NCI-H2171 treated with DMSO at 0.1 percent for 48 hours (cell line): ENCODE measurements around the gene BABAM2.
"Not testable (repeated sequence)": the region's sequence is repeated elsewhere in the genome, so short reads cannot be mapped to it uniquely, and the experiment has no call there.

Experiments used
- DNase-seq: peaks from one replicate; lab custom pipeline; 2025; lab: John Stamatoyannopoulos, UW

BABAM2 gene

DNA sequence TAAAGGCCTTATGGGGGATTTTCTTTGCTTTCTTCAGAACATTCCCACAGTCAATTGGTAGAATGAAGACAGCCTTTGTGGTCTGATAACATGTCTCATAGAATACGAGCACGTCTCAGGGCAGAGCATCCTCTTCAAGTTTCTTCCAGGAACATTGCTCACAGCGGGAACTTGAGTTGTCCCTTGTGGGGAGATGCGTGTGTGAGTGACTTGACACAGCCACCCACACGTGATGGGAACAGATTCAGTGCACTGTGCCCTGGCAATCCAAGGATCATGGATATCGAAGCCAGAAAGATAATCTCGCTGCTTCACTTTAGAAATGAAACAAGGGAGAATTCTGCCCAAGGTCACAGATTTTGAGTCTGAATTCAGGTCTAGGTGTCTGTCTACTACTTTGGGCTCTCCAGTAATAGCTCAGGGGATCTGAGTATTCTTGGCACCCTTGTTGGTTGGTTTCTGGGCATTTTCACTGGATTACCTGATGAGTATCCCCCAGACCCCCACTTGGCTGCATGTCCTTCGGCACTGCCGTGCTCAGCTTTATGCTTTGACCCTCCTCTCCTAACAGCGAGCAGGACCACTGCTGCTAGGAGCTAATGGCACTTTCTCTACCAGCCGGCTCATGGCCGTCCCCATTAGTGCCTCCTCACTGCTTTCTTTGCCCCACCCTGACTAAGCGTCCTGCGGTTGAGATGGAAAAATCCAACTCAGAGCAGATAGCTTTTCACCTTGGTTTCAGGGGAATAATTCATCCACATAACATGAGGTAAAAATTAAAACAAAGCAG, 426.2 kb downstream of the BABAM2 start:
- no peak for DNase-seq

DNA sequence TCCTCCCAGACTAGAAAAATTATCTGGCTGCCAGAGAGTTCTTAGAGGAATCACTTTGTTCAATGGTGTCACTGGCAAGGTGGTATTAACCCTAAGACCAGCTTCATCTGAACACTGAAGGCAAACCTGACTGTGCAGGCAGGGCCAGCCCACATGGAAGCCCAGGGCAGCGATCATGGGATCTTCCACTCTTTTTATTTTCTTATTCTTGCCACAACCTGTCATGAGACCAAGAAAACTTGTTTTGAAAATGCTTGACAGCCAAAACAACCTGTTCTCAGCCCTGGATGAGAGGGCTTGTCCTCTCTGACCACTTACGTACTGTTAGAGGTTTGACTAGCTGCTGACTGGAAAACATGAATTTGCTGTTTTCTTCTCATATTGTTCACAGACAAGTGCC, 426.9 kb downstream of the BABAM2 start:
- DNase-seq = no peak

DNA sequence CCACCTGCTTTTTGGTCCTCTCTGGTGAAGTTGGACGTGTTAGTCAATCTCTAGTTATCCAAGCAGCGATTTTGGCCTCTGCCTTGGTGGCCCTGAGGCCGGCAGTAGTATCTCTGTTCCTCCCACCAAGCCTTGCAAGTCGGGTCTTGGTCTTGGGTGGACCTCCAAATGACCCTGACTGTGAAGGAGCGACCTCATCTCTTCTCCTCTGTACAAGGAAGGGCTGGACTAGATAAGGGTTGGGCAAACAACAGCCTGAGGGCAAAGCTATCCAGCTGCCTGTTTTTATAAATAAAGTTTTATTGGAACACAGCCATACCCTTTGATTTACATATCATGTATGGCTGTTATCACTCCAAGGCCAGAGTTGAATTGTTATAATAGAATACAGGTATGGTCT, 427.5 kb downstream of the BABAM2 start:
- no peak for DNase-seq

DNA sequence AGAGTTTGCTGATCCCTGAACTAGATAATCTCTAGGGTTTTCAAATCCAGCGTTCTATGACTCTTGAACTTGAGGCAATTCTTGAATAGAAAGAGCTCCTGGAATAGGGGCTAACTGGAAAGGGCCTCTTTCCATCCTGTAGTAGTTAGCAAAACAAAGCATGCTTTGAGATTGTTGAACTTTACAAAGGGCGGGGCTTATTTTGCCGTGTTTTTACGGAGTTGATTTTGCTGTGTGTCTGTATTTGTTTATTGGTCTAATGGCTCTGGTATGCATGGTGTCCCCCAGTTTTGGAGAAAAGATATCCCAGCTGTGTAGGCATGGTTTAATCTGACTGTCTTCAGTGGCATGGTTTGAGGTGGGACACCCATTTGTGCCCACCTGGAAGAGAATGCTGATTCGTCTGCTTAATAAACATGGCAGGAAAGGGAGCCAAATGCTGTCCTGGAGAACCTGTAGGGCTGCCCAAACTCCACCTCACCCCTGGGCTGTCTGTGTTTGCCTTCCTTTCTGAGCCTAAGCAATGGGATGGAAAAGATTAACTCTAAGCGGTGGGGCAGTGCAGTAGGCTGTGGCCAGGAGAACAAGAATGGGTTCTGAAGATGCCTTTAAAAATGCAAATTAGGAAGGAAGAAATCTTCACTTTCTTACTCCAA, 428.1 kb downstream of the BABAM2 start:
- DNase-seq = no peak

DNA sequence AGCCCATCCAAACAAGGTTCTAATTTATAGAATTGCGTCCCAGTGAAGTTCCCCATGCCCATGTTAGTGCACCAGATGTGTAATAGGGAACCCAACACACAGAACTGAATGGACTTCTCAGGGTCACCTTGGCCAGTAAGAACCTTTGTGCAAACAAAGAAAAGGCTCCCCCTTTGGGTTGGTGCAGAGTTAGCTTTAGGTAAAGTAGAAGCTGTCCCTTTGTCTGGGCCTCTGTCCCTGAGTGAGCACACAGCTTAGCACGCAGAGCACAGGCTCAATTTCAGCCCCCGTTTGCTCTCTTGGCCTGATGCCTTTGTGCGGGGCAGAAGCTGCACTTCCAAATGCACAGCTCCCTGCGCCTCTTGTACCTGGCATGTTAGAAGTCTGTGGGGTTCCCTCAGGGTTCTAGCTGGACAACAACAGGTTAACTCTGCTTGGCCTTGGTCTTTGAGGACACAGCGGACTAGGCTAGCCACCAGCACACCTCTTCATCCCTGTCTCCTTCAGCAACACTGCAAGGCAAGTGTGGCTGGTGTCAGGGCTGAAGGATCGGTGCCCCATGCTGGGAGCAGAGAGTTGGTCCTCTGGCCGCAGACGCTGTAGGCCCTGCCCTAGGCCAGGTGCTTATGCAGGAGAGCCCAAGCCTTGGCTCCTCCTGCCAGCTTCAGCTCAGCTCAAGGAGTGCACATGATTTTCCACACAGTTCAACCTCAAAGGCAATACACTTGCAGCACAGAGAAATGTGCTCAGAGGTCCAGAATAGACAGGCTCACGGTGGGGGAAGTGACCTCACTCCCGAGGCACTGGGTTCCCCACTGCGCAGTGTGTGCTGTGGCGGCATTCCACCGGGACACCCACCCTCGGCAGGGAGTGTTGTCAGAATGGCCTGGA, 428.8 kb downstream of the BABAM2 start:
- DNase-seq = no peak

DNA sequence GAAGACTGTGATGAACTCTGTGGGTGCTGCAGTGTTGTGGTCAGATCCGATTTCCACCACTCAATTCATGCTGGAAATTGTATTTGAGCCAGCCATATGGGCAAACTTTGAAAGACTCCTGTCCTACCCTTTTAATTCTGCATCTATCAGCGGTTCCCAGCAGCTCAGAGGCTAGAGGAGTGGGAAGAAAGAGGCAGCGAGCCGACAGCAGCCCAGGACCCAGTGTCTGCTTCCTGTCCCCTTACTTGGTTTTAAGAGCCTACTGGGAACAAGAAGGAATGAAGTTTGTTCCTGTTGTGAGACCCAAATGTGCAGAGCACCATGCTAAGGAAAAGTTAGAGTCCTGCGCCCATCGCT, 429.5 kb downstream of the BABAM2 start:
- no peak for DNase-seq

DNA sequence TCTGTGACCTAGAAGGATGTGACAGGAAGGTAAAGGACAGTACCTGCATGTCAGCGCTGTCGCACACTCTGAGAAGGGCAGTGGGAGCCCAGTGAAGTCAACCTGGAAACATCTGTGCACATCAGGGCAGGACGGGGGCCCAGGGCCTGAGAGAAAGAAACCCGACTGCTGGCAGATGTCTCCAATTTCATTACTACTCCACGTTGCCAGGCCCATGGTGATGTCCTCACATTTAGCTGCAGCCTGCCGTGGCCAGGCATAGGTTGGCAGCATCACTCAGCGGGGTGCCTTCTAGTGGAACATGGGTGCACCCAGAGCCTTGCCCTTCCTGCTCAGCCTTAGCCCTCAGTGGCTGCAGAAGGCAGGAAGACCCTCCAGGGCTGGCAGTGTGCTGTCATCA, 429.8 kb downstream of the BABAM2 start:
- no peak for DNase-seq

DNA sequence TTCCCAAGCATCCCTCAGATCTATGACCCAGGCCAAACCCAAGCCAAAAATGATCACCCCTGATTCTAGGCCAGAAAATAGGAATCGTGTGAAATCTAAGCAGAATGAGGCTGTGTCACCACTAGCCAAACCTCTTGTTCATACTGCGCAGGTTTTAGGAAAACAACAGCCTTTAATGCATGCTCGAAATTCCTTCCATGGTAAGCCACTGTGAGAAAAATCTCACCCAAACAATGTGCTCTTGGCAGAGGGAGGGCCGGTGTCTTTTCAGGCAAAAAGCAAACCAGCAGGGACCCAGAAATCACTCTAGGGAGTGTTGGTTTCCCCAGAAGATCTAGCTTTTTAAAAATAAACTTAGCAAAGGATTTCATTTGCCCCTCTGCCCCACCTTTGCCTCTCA, 430.9 kb downstream of the BABAM2 start:
- DNase-seq = no peak

DNA sequence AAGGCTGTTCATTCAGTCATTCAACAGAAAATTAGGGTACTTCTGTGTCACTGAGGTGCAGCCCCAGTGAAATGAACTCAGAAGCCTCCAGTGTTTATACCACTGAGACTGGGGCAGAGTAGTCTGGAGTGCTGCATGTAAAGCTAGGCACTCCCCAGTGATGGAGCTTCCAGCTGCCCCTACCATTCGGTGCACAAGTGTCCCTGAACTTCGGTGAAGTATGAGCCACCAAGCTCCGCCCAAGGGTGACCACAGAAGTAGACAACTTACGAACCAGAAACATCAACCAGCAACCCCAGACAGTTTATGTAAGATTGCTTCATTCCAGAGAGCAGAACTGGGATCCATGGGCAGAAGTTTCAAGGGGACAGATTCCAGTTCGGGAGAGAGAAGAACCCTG, 431.5 kb downstream of the BABAM2 start:
- DNase-seq = no peak

DNA sequence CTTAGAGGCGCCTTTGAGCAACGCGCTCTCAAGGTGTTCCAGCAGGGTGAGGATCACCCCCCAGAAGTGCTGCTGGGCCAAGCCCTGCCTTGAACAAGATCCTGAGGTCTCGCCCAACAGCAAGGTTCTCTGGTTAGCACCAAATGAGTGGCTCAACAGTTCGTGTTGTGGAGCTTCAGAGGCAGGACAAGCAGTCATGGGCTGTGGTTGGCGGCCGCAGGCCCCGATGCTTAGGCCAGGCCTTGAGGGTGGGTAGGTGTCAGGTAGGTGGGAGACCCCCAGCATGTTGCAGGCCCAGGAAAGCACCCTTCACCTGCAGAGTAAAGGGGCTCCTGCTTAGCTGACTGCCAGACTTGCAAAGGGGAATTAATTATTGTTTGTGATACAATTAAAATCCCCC, 431.9 kb downstream of the BABAM2 start:
- DNase-seq = no peak

DNA sequence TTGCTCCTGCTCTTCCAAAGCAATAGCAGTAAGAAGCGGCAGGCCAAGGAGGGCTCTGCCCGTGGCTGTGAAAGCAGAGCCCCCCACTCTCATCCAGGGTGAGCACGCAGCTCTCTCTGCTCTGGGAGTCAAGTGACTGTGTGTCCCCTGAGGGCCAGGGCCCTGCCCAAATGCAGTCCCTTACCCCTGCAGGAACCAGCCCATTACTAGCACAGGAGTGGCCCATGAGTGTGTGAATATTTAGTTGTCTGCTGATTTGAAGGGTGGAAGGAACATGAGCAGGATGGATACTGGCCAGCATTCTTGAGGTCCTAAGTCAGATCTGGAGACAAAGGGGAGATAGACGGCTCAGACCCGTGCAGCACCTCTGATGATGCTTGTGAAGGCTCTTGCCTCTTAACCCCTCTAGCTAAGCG, 432.5 kb downstream of the BABAM2 start:
- DNase-seq = no peak

DNA sequence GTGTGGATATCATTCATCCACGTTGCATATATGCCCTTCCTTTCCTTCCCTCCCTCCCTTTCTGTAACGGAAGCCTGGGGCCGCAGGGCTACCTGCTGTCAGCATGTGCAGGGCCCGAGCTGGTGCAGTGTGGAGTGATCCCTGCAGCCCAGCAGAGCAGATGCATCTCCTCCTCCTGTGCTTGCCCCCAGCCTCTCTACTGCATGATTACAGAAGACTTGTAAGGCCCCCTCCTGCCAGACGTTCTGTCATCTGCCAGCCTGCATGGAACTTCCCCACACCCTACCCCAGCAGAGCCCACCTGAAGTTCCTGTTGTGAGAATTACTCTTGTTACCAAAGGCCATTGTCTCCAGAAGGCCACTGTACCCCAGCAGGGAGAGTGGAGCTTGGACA, 434.6 kb downstream of the BABAM2 start:
- DNase-seq = peak; percentile 60

DNA sequence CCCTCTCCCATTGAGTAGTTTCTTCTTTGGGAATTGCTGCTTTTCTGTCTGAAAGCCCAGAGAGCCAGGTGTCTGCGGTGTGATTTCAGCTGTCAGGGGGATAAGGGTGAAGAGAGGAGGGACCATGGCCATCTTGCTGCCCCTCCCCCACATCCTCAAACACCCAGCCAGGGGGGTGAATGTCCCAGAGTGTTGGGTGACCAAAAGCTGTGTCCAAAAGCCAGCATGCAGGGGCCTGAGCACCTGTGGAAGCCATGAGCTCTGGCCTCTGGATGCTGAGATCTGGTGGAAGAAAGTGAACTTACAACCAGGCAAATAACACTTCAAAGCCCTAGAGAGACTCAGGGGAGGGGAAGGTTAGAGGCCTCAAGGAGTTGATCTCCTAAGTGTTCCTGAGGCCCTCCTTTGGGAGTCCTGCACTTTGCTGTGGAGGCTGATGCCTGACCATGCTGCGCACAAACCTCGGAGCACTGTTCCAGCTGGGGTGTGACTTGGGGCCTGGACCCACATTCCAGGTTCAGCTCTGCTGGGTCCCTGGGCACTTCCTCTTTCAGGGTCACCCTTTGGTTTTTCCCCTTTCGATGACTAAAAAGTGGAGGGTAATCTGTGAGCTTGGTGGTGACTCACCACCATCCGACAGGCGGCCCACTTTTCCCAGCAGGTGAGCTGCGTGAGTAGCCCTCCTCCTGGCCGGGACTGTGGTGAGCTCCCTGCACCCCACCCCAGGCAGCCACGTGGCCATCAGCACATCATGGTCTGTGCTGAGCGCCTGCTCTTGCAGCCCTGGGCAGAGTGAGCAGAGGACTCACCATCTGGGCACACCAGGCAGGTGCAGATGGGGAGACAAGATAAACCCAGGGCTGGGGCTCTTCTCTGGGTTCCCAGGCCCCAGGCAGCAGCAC, 435.3 kb downstream of the BABAM2 start:
- DNase-seq = peak; percentile 68

DNA sequence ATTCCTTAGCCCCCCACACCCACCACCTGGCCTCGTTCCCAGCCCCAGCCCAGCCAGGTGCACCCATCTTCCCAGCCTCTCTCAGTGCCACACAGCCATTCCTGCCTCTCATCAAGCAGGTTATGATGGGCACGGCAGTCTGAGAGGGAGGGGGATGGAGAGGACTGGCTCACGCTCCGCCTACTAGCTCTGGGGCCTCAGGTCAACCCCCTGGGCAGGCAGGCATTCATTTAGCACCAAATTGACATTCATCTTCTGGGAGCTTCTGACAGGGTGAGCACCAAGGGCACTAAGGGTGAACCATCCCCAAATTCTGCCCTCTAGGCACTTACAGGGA, 435.9 kb downstream of the BABAM2 start:
- no peak for DNase-seq

DNA sequence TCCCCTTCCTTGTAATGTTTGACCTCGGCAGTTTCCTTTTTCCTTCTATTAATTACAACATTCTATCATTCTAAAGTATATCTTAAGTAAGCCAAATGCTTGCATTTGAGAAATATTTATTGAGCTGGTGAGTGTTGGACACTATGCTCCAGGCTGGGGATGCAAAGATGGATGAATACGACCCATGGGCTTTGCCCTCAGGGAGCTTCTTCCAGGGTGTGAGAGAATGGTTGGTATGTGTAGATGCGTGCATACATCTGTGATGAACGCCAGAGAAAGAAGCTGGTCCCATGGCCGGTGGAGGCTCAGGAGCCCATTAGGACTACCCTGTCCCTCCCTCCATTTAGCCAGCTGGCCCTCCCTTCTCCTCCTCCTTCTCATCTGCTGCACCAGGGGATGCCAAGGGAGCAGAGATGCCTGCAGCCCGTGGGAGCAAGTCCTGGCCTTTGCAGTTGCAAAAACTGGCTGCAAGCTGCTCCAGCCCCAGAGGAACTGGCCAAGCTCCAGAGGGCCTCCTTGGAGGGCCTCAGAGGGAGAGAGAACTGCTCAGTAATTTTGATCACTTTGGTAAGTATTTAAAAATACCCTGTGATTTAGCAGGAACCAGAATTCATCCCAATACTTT, 436.5 kb downstream of the BABAM2 start:
- no peak for DNase-seq

DNA sequence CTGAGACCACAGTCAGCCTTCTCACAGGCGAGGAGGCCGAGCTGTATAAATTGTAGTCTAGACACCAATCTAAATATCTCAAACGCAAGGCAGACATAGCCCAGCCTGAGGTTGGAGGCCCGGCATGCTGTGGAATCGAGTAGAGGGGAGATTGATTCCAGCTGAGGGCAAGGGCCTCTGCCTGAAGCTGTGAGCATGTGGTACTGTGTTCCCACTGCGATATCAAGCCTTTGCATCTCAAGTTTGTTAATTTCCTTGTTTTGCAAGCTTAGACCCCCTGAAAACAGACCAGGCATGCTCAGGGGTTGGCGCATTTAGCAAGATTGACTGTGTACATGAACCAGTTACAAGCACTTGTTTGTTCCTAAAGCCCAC, 437.0 kb downstream of the BABAM2 start:
- no peak for DNase-seq

DNA sequence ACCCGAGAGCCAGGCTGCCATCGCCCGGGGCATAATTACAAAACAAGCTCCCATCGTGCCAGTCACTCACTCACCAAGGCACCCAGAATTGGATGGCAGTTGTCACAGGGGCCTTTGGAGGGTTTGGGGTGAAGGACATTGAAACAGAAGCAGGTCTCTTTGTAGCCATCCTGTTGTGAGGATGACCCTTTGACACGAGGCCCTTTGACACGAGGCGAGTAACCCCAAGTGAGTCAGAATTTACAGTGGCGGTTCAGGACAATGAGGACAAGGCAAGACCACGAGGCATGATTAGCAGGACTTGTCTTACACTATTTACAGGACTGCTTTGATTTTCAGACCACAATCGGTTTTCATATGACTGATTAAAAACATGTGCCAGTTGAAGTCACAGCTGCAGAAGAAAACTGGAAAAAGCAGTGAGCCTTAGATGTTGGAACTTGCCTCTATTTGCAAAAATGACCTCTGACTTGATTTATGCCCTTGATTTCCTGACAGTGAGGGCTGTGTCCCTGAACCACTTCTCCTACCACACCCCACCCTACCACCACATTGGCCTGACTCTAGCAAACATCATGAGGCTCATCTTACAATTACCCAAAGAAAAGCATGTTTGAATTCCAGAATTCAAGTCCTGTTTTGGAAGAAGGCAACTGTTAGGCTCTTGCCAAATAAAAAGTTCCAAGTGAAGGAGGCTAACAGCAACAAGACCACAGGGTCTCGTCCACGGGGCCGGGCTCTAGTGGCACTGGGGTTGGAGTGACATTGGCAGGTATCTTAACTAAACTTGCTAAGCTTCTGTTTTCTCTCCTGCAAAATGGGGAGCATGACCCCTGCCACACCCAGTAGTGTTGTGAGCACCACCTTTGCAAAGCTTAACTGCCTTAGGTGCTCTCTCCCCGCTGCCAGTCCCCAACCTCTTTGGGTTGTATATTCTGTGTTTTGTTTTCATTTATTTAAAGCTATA, 437.7 kb downstream of the BABAM2 start:
- DNase-seq = no peak

DNA sequence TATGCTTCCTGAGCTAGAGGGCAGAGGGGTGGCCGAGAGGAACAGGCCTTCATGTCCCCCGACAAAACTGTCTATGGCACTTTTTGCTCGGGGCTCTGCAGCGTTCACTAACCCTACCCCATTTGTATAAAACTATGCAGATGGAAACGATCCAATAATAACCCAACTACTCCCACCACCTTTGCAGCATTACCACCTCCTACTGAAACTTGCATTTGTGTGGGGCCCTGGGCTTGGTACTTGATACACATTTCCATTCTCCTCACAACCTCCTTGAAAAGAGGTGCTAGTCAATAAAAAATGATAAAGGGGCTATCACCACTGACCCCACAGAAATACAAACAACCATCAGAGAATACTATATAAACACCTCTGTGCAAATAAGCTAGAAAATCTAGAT, 438.7 kb downstream of the BABAM2 start:
- DNase-seq = no peak

DNA sequence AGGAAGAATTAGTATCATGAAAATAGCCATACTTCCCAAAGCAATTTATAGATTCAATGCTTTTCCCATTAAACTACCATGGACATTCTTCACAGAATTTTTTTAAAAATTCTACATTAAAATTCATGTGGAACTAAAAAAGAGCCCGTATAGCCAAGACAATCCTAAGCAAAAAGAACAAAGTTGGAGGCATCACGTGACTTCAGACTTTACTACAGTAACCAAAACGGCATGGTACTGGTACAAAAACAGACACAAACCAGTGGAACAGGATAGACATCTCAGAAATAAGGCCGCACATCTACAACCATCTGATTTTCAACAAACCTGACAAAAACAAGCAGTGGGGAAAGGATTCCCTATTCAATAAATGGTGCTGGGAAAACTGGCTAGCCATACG, 440.2 kb downstream of the BABAM2 start:
- DNase-seq = not testable (repeated sequence)

DNA sequence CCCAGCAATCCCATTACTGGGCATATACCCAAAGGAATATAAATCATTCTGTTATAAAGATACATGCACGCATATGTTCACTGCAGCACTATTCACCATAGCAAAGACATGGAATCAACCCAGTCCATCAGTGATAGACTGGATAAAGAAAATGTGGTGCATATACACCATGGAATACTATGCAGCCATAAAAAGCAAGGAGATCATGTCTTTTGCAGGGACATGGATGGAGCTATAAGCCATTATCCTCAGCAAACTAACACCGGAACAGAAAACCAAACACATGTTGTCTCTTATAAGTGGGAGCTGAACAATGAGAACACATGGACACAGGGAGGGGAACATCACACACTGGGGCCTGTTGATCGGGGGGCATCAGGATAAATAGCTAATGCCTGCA, 441.3 kb downstream of the BABAM2 start:
- not testable (repeated sequence) for DNase-seq
